HFF-Myc (cell line): ENCODE results near the gene RAPGEF1.

Source experiments
- DNase-seq: peaks from one replicate; pipeline ENCODE4 v3.0.0-alpha.2; 2011; ENCODE audit warnings: low read depth; ENCODE audit errors: extremely low read depth
- H3K4me3 ChIP-seq: replicated peaks from 2 replicates; pipeline ENCODE4 v1.5.1; 2011; ENCODE audit warnings: low read depth, mild to moderate bottlenecking, control low read depth, low read length
- CTCF ChIP-seq: IDR thresholded peaks from 2 replicates; pipeline ENCODE4 v1.5.1; 2012; ENCODE audit warnings: mild to moderate bottlenecking, low read depth, low read length, control low read depth; ENCODE audit errors: missing control alignments

RAPGEF1 gene

GRCh38 chr9:131703697-131704096 is 36.2 kb downstream of the RAPGEF1 start:
- H3K4me3 ChIP-seq = no peak overlapping the region
- TF ChIP-seq CTCF = no peak
- DNase-seq = no peak

- no peak for TF ChIP-seq CTCF
- no peak for DNase-seq
- no peak overlapping the region for H3K4me3 ChIP-seq
Measured at GRCh38 chr9:131702911-131703310, 37.0 kb downstream of the RAPGEF1 start.

- no peak for DNase-seq
- TF ChIP-seq CTCF = no peak
- H3K4me3 ChIP-seq = no peak overlapping the region
Measured at GRCh38 chr9:131701789-131702337, 38.0 kb downstream of the RAPGEF1 start.

GRCh38 chr9:131701436-131701781 is 38.5 kb downstream of the RAPGEF1 start:
- no peak overlapping the region for H3K4me3 ChIP-seq
- no peak for DNase-seq
- no peak for TF ChIP-seq CTCF

GRCh38 chr9:131700765-131701435 is 39.0 kb downstream of the RAPGEF1 start:
- DNase-seq = no peak
- H3K4me3 ChIP-seq = no peak overlapping the region
- no peak for TF ChIP-seq CTCF

GRCh38 chr9:131700076-131700475 is 39.8 kb downstream of the RAPGEF1 start:
- TF ChIP-seq CTCF = no peak
- no peak for DNase-seq
- no peak overlapping the region for H3K4me3 ChIP-seq

GRCh38 chr9:131698618-131698985 is 41.3 kb downstream of the RAPGEF1 start:
- no peak for DNase-seq
- no peak for TF ChIP-seq CTCF
- no peak overlapping the region for H3K4me3 ChIP-seq
